IgD-negative memory B cell (primary cell): ENCODE data around the gene MLLT3. TPM values are rescaled to one million over a fixed set of nuclear protein-coding genes. Genes with fewer than 3 reads are reported as not detected.

Source experiments
- polyA plus RNA-seq: library from polyadenylated mRNA; unstranded; fragments of 300-500 nt; fragmentation: Illumina TruSeq; gene quantifications from one replicate; pipeline ENCODE4 v1.2.3, GENCODE V29; 2021

The MLLT3 gene
- polyA plus RNA-seq, 1 donor from 2014 or later = 3.2 TPM

Other genes starting within 250 kb of the MLLT3 start
- 5.3 TPM for gene FOCAD, start 61.8 kb upstream of the MLLT3 start, polyA plus RNA-seq